OCI-LY3 (cell line): ENCODE data around the gene ACOT11.
"Not testable (repeated sequence)": the region's sequence is repeated elsewhere in the genome, so short reads cannot be mapped to it uniquely, and the experiment has no call there.

ENCODE experiments used
- H2AFZ ChIP-seq: fragments of 200-600, 300-600 bp; shearing (Covaris generic); 2 replicates; pipeline ENCODE4 v1.6.0; 2014; ENCODE audit warnings: antibody characterized with exemption, low read depth, low read length
- H3K27ac ChIP-seq: fragments of 200-600, 300-600 bp; sonication (generic); 2 replicates; pipeline ENCODE4 v1.5.1; 2014; ENCODE audit warnings: mild to moderate bottlenecking, low read length, moderate library complexity, mixed read lengths
- H3K27me3 ChIP-seq: fragments of 200-600, 300-600 bp; sonication (generic); 2 replicates; pipeline ENCODE4 v1.6.1; 2014; ENCODE audit warnings: low read depth, low read length, mixed read lengths
- H3K36me3 ChIP-seq: fragments of 200-600, 300-600 bp; sonication (generic); replicated peaks from 2 replicates; pipeline ENCODE3; 2014; ENCODE audit warnings: low read depth, low read length, mixed read lengths
- H3K4me1 ChIP-seq: fragments of 300-600, 200-600 bp; sonication (generic); 2 replicates; pipeline ENCODE4 v1.6.1; 2014; ENCODE audit warnings: low read length, mixed read lengths
- H3K4me2 ChIP-seq: fragments of 200-600, 300-600 bp; sonication (generic); 2 replicates; pipeline ENCODE4 v1.6.1; 2014; ENCODE audit warnings: low read length, mixed read lengths
- H3K4me3 ChIP-seq: fragments of 300-600, 200-600 bp; sonication (generic); 2 replicates; pipeline ENCODE4 v1.5.1; 2014; ENCODE audit warnings: antibody characterized with exemption, mild to moderate bottlenecking, low read length, moderate library complexity
- H3K79me2 ChIP-seq: fragments of 300-600, 200-600 bp; shearing (Covaris generic); 2 replicates; pipeline ENCODE4 v1.6.1; 2014; ENCODE audit warnings: mild to moderate bottlenecking, low read length, mixed read lengths
- H3K9ac ChIP-seq: fragments of 300-600, 200-600 bp; shearing (Covaris generic); 2 replicates; pipeline ENCODE4 v1.6.0; 2014; ENCODE audit warnings: mild to moderate bottlenecking, low read length, moderate library complexity
- H3K9me3 ChIP-seq: fragments of 200-600, 300-600 bp; shearing (Covaris generic); 2 replicates; pipeline ENCODE4 v1.6.1; 2014; ENCODE audit warnings: low read length, mixed read lengths; ENCODE audit not compliant: insufficient read depth
- H4K20me1 ChIP-seq: fragments of 200-600, 300-600 bp; sonication (generic); 2 replicates; pipeline ENCODE4 v1.6.1; 2016; ENCODE audit warnings: low read length, mixed read lengths; ENCODE audit not compliant: insufficient read depth
- EZH2phosphoT487 ChIP-seq: fragments of 200-600 bp; shearing (Covaris generic); IDR thresholded peaks from 2 replicates; pipeline ENCODE4 v1.6.1; 2018; ENCODE audit warnings: antibody characterized with exemption, mixed run types, low read depth
- TF ChIP-seq, protein P1 (sequence below): fragments of 200-600, 300-600 bp; sonication (generic); IDR thresholded peaks from 2 replicates; pipeline ENCODE4 v1.5.1; 2014; ENCODE audit warnings: antibody characterized with exemption, low read length, low read depth

ACOT11 gene

DNA sequence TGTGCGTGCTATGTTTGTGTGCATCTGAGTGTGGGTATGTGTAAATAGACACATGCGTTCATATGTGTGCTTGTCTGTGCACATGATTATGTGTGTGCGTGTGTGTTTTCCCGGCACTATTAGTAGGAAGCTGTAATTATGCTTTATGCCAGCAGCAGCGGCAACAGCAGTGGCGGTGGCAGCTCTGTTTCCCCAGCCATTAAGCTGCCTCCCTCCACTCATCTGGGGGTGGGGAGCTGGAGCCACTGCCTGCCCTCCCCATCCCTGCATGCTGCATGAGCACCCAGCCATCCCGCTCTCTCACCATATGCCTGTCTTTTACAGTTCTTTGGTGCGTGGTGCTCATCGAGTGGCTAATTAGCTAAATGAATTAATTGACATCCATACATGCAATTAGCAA is 30.5 kb upstream of the ACOT11 start:
- Histone ChIP-seq H3K27ac (no peak overlapping the region), H3K79me2 (no peaks in the 10 kb centered on the region), H3K4me2 (no peak overlapping the region), H4K20me1 (no peaks in the 10 kb centered on the region), H3K4me3 (no peak overlapping the region), H2AFZ (no peak overlapping the region), H3K36me3 (no peaks in the 10 kb centered on the region), H3K9ac (no peak overlapping the region), H3K9me3 (no peaks in the 10 kb centered on the region), H3K4me1 (no peaks in the 10 kb centered on the region), H3K27me3 (no peaks in the 10 kb centered on the region)
- TF ChIP-seq, protein P1, sequence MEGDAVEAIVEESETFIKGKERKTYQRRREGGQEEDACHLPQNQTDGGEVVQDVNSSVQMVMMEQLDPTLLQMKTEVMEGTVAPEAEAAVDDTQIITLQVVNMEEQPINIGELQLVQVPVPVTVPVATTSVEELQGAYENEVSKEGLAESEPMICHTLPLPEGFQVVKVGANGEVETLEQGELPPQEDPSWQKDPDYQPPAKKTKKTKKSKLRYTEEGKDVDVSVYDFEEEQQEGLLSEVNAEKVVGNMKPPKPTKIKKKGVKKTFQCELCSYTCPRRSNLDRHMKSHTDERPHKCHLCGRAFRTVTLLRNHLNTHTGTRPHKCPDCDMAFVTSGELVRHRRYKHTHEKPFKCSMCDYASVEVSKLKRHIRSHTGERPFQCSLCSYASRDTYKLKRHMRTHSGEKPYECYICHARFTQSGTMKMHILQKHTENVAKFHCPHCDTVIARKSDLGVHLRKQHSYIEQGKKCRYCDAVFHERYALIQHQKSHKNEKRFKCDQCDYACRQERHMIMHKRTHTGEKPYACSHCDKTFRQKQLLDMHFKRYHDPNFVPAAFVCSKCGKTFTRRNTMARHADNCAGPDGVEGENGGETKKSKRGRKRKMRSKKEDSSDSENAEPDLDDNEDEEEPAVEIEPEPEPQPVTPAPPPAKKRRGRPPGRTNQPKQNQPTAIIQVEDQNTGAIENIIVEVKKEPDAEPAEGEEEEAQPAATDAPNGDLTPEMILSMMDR: no peak
- TF ChIP-seq EZH2phosphoT487: no peak

DNA sequence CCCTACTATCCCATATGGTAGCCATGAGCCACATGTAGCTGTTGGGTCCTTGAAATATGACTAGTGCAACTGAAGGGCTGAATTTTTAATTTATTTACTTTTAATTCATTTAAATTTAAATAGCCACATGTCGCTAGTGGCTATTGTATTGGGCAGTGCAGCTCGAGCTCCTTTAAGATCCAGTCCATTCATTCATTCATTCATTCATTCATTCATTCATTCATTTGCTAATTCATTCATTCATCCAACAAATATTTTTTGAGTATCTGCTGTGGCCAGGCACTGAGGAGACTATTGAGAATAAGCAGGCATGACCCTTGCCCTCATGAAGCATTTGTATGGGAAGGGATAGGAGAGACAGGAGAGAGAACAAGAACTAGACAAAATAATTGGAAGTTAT is 29.5 kb upstream of the ACOT11 start:
- TF ChIP-seq, protein P1: no peak
- TF ChIP-seq EZH2phosphoT487: no peak
- Histone ChIP-seq H3K4me2 (no peak overlapping the region), H3K27ac (no peak overlapping the region), H4K20me1 (no peaks in the 10 kb centered on the region), H2AFZ (no peak overlapping the region), H3K36me3 (no peaks in the 10 kb centered on the region), H3K79me2 (no peaks in the 10 kb centered on the region), H3K9ac (no peak overlapping the region), H3K4me3 (no peak overlapping the region), H3K4me1 (no peaks in the 10 kb centered on the region), H3K9me3 (no peaks in the 10 kb centered on the region), H3K27me3 (no peaks in the 10 kb centered on the region)

DNA sequence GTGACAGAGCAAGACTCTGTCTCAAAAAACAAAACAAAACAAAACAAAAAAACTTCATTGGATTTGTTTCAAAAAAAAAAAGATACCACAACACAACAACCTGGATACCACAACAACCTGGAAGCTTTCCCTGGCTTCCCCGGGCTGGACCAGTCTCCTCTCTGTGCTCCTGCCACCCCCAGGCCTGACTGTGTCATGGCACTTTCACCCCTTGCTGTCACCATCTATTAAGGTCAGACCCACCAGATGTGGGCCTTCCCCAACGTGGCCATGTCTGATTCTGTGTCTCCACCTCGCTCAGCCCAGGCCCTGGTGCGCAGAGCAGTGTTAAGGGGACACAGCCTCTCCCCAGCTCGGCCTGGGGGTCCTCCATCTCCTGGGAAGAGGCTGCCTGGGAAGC is 28.3 kb upstream of the ACOT11 start:
- Histone ChIP-seq H3K4me2 (no peak overlapping the region), H3K9me3 (no peaks in the 10 kb centered on the region), H3K27ac (no peak overlapping the region), H3K4me3 (no peak overlapping the region), H3K4me1 (no peaks in the 10 kb centered on the region), H2AFZ (no peak overlapping the region), H4K20me1 (no peaks in the 10 kb centered on the region), H3K9ac (no peak overlapping the region), H3K36me3 (no peaks in the 10 kb centered on the region), H3K79me2 (no peaks in the 10 kb centered on the region), H3K27me3 (no peaks in the 10 kb centered on the region)
- no peak for TF ChIP-seq EZH2phosphoT487
- TF ChIP-seq, protein P1: no peak

DNA sequence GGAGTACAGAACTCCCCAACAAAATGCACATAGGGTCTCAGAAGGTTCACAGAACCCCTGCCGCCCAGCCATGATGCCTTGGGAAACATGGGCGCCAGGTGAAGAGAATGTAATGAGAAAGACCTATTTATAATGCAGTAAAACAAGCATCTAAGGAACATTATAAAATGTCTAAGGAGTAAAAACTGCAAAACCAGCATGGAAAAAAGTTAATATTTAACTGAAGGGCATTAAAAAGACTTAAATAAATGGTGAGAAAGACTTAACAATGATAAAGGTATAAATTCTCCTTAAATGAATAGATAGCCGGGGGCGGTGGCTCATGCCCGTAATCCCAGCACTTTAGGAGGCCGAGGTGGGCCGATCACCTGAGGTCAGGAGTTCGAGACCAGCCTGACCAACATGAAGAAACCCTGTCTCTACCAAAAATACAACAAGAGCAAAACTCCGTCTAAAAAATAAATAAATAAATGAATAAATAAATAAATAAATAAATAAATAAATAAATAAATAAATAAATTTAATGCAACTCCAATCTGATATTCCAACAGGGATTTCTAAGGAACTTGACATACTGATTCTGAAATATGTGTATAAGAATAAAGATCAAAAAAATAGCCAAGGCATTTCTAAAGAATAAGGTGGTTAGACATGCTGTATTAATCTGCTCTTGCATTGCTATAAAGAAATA is 27.3 kb upstream of the ACOT11 start:
- no peak overlapping the region for H3K4me3 ChIP-seq
- H3K27me3 ChIP-seq: no peaks in the 10 kb centered on the region
- H3K36me3 ChIP-seq: no peaks in the 10 kb centered on the region
- H4K20me1 ChIP-seq: no peaks in the 10 kb centered on the region
- H2AFZ ChIP-seq: no peak overlapping the region
- H3K4me2 ChIP-seq: no peak overlapping the region
- no peak overlapping the region for H3K27ac ChIP-seq
- H3K4me1 ChIP-seq: no peaks in the 10 kb centered on the region
- no peaks in the 10 kb centered on the region for H3K9me3 ChIP-seq
- no peaks in the 10 kb centered on the region for H3K79me2 ChIP-seq
- H3K9ac ChIP-seq: no peak overlapping the region
- TF ChIP-seq, protein P1: no peak
- no peak for TF ChIP-seq EZH2phosphoT487

DNA sequence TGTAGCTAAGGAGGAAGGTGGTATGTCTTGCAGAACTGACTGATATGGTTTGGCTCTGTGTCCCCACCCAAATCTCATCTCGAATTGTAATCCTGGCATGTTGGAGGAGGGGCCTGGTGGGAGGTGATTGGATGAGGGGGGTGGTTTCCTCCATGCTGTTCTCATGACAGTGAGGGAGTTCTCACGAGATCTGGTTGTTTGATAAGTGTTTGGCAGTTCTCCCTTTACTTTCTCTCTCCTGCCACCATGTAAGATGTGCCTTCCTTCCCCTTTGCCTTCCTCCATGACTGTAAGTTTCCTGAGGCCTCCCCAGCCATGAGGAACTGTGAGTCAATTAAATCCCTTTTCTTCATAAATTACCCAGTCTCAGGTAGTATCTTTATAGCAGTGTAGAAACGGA is 21.5 kb upstream of the ACOT11 start:
- H3K4me3 ChIP-seq, H3K9ac ChIP-seq, H3K4me2 ChIP-seq, H3K27ac ChIP-seq, H3K4me1 ChIP-seq, H2AFZ ChIP-seq, H3K36me3 ChIP-seq, H3K27me3 ChIP-seq, H3K9me3 ChIP-seq, H3K79me2 ChIP-seq, H4K20me1 ChIP-seq: not testable (repeated sequence)
